HCT116 (cell line): ENCODE results near the gene SRCIN1.

Experiments
- CTCF ChIP-seq, 3 experiments: fragments of 200-600 bp in 1 of 3; sonication (generic) in 1 of 3; IDR thresholded peaks in 2 of 3; conservative IDR thresholded peaks in 1 of 3; 2 replicates each; pipeline ENCODE4 v1.5.1; 2012 to 2017; ENCODE audit warnings: low read depth in 2 of 3, low read length in 2 of 3, antibody characterized with exemption in 1 of 3, borderline replicate concordance in 1 of 3, control low read depth in 1 of 3, mild to moderate bottlenecking in 1 of 3, mixed read lengths in 1 of 3, mixed run types in 1 of 3, moderate library complexity in 1 of 3; ENCODE audit not compliant: insufficient read depth in 1 of 3
- POLR2A ChIP-seq: IDR thresholded peaks from 2 replicates; pipeline ENCODE4 v1.7.0; 2011; ENCODE audit warnings: borderline replicate concordance; ENCODE audit not compliant: insufficient read depth, insufficient read length; ENCODE audit errors: extremely low read depth
- SP1 ChIP-seq: IDR thresholded peaks from 2 replicates; pipeline ENCODE4 v1.6.1; 2012; ENCODE audit warnings: low read depth
- ZBTB33 ChIP-seq: IDR thresholded peaks from 2 replicates; pipeline ENCODE4 v1.6.1; 2011; ENCODE audit warnings: mild to moderate bottlenecking, low read length, moderate library complexity; ENCODE audit not compliant: insufficient replicate concordance; ENCODE audit errors: extremely low read depth

GRCh38 chr17:38600906-38601305 lies 4.8 kb downstream of the SRCIN1 start:
- TF ChIP-seq CTCF (IDR thresholded peaks at IDR 0.05 in 2 of 3, conservative IDR thresholded peaks at IDR 0.05 in 1 of 3; ENCODE audit: borderline replicate concordance in 1 of 3, insufficient read depth in 1 of 3, low read depth in 2 of 3, low read length in 2 of 3) (no peak), POLR2A (no peak), SP1 (no peak), ZBTB33 (no peak)
